ENCODE measurements around the gene E4F1.

DNA sequence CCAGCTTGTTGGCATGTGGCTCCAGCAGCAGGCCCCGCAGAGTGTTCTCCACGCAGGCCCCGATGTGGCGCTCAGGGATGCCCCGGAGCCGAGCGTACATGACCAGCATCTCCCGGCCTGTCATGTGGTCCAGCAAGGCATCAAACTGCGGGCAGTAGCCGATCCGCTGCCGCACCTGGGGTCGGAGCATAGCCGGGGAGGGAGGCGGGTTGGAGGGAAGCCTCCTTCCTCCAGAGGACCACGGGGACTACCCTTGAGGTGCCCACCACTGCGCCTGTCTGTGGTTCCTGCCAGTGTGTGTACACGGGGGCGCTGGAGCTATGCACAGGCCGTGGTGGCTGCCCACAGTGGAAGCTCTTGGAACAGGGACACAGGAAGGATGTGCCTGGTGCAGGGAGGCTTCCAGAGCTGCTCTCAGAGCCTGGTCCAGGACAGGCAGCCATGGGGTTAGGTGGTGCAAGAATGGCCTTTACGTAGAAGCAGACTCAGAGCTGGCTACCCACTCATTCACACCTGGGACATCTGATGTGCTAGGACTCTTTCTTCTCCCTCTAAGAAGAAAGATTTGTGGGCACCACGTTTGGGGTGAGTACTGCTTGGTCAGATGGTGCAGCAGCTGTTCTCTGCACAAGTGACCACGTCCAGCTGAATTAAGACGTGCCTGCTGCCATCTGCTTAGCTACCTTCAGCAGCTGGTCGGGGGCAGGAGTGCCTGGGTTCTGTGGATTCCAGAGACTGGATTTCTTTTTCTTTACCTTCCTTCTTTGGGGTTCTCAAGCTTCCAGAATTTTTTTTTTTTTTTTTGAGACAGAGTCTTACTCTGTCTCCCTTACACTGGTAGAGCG is 55.8 kb downstream of the E4F1 start:
- TF ChIP-seq, protein P1, sequence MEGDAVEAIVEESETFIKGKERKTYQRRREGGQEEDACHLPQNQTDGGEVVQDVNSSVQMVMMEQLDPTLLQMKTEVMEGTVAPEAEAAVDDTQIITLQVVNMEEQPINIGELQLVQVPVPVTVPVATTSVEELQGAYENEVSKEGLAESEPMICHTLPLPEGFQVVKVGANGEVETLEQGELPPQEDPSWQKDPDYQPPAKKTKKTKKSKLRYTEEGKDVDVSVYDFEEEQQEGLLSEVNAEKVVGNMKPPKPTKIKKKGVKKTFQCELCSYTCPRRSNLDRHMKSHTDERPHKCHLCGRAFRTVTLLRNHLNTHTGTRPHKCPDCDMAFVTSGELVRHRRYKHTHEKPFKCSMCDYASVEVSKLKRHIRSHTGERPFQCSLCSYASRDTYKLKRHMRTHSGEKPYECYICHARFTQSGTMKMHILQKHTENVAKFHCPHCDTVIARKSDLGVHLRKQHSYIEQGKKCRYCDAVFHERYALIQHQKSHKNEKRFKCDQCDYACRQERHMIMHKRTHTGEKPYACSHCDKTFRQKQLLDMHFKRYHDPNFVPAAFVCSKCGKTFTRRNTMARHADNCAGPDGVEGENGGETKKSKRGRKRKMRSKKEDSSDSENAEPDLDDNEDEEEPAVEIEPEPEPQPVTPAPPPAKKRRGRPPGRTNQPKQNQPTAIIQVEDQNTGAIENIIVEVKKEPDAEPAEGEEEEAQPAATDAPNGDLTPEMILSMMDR (IDR thresholded peaks at IDR 0.05): no peak
- TF ChIP-seq EP300 (IDR thresholded peaks at IDR 0.05) (no peak), POLR2A (IDR thresholded peaks at IDR 0.05) (no peak)

All from tibial nerve (tissue), 4 donors.